Hepatocyte (in vitro differentiated cells): ENCODE results near the gene RP2. TPM values are rescaled to one million over a fixed set of nuclear protein-coding genes. Genes with fewer than 3 reads are reported as not detected.

ENCODE experiments used
- DNase-seq: peaks from one replicate; pipeline ENCODE4 v3.0.0-alpha.2; 2016; ENCODE audit warnings: low spot score
- H2AFZ ChIP-seq: fragments of 200-600 bp; sonication (generic); 2 replicates; pipeline ENCODE4 v1.6.0; 2016; ENCODE audit warnings: antibody characterized with exemption, mild to moderate bottlenecking
- H3K27ac ChIP-seq: fragments of 200-600 bp; sonication (generic); 2 replicates; pipeline ENCODE4 v1.5.1; 2016; ENCODE audit warnings: mild to moderate bottlenecking
- H3K27me3 ChIP-seq: fragments of 200-600 bp; sonication (generic); 2 replicates; pipeline ENCODE4 v1.6.1; 2016
- H3K36me3 ChIP-seq: fragments of 200-600 bp; sonication (generic); replicated peaks from 2 replicates; pipeline ENCODE4 v1.5.1; 2016; ENCODE audit warnings: low read depth; ENCODE audit not compliant: insufficient read depth
- H3K4me1 ChIP-seq: fragments of 200-600 bp; sonication (generic); 2 replicates; pipeline ENCODE4 v1.5.1; 2016; ENCODE audit warnings: mild to moderate bottlenecking, moderate library complexity; ENCODE audit not compliant: insufficient read depth
- H3K4me2 ChIP-seq: fragments of 200-600 bp; sonication (generic); 2 replicates; pipeline ENCODE4 v1.6.0; 2016
- H3K4me3 ChIP-seq: fragments of 200-600 bp; sonication (generic); 2 replicates; pipeline ENCODE4 v1.5.1; 2016; ENCODE audit warnings: mild to moderate bottlenecking
- H3K79me2 ChIP-seq: fragments of 200-600 bp; sonication (generic); 2 replicates; pipeline ENCODE4 v1.6.0; 2017; ENCODE audit warnings: mild to moderate bottlenecking
- H3K9me2 ChIP-seq: fragments of 200-600 bp; sonication (generic); replicated peaks from 2 replicates; pipeline ENCODE4 v1.6.0; 2017; ENCODE audit warnings: mild to moderate bottlenecking; ENCODE audit not compliant: insufficient read depth
- H3K9me3 ChIP-seq: fragments of 200-600 bp; sonication (generic); 2 replicates; pipeline ENCODE4 v1.5.1; 2016; ENCODE audit warnings: low read depth, mild to moderate bottlenecking
- H4K20me1 ChIP-seq: fragments of 200-600 bp; sonication (generic); 2 replicates; pipeline ENCODE4 v1.6.0; 2016; ENCODE audit warnings: mild to moderate bottlenecking; ENCODE audit not compliant: insufficient read depth, poor library complexity, severe bottlenecking
- EZH2 ChIP-seq: fragments of 200-600 bp; sonication (generic); IDR thresholded peaks from 2 replicates; pipeline ENCODE4 v1.6.1; 2016; ENCODE audit warnings: antibody characterized with exemption, mild to moderate bottlenecking, borderline replicate concordance
- EZH2phosphoT487 ChIP-seq: fragments of 200-600 bp; sonication (generic); IDR thresholded peaks from one replicate; pipeline ENCODE4 v1.6.1; 2018; ENCODE audit warnings: antibody characterized with exemption, mild to moderate bottlenecking, low read depth, moderate library complexity; ENCODE audit not compliant: unreplicated experiment, severe bottlenecking
- WGBS: methylation state at CpG from one replicate; pipeline ENCODE4 v1.1.6; 2016; ENCODE audit warnings: low lambda C conversion rate; ENCODE audit errors: missing lambda C conversion rate; 5-methylcytosine and 5-hydroxymethylcytosine counted together
- polyA plus RNA-seq: library from polyadenylated mRNA; unstranded; fragments of >200 nt; fragmentation: Nextera tagmentation; extraction: Ambion mirVana; gene quantifications from 2 replicates; pipeline ENCODE4 v1.2.1, GENCODE V29; 2016
- total RNA-seq: library from RNA; depleted of rRNA; stranded (reverse); fragments of >200 nt; gene quantifications from 2 replicates; pipeline ENCODE4 v1.2.3, GENCODE V29; 2014
- TF ChIP-seq, protein P1 (sequence below): fragments of 200-600 bp; sonication (generic); IDR thresholded peaks from 2 replicates; pipeline ENCODE4 v1.5.1; 2016; ENCODE audit warnings: antibody characterized with exemption, mild to moderate bottlenecking; ENCODE audit not compliant: poor library complexity

RP2 gene
- total and polyA plus RNA-seq, 2 experiments from 2014 or later, result 9.3 to 24.4 TPM

DNA sequence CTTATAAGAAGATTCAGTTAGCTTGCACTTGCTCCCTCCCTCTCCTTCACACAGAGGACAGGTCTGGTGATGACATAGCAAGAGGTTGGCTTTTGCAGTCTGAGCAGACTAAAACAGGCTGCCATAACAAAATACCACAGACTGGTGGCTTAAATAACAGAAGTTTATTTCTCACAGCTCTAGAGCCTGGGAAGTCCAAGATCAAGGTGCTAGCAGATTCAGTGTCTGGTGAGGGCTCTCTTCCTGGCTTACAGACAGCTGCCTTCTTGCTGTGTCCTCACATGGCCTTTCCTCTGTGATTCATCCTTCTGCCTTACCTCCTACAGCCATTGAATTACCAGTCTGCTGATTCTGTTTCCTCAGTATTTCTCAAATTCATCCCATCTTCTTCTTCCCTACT is 13.1 kb downstream of the RP2 start:
- Histone ChIP-seq H3K27ac (no peak overlapping the region), H2AFZ (no peak overlapping the region), H3K79me2 (peaks cover 41% of the 10 kb centered on the region), H3K27me3 (no peaks in the 10 kb centered on the region), H3K36me3 (no peaks in the 10 kb centered on the region), H4K20me1 (no peaks in the 10 kb centered on the region), H3K9me3 (no peaks in the 10 kb centered on the region), H3K9me2 (no peaks in the 10 kb centered on the region), H3K4me2 (no peak overlapping the region), H3K4me3 (no peak overlapping the region), H3K4me1 (no peaks in the 10 kb centered on the region)
- no peak for DNase-seq
- TF ChIP-seq EZH2phosphoT487, result no peak
- TF ChIP-seq, protein P1, sequence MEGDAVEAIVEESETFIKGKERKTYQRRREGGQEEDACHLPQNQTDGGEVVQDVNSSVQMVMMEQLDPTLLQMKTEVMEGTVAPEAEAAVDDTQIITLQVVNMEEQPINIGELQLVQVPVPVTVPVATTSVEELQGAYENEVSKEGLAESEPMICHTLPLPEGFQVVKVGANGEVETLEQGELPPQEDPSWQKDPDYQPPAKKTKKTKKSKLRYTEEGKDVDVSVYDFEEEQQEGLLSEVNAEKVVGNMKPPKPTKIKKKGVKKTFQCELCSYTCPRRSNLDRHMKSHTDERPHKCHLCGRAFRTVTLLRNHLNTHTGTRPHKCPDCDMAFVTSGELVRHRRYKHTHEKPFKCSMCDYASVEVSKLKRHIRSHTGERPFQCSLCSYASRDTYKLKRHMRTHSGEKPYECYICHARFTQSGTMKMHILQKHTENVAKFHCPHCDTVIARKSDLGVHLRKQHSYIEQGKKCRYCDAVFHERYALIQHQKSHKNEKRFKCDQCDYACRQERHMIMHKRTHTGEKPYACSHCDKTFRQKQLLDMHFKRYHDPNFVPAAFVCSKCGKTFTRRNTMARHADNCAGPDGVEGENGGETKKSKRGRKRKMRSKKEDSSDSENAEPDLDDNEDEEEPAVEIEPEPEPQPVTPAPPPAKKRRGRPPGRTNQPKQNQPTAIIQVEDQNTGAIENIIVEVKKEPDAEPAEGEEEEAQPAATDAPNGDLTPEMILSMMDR, result no peak
- TF ChIP-seq EZH2, result no peak

DNA sequence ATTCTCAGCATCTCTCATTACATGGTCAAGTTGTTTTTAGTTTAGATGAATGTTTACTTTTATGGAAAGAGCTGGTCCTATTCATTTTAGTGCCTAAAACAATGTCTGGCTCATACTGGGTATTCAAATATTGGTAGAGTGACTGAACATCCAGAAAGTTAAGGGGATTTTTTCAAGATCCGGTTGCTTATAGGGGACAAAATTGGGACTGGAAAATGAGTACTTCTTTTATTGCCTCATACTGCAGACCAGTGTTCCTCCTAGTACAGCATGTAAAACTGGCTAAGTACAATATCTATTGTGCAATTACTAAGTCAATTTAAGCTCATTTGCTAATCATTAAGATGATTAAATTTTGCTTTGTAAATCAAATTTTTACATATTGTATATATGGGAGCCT is 13.9 kb downstream of the RP2 start:
- no peak overlapping the region for H3K27ac ChIP-seq
- TF ChIP-seq, protein P1, result no peak
- no peak for TF ChIP-seq EZH2phosphoT487
- H3K36me3 ChIP-seq, result no peaks in the 10 kb centered on the region
- no peaks in the 10 kb centered on the region for H3K4me1 ChIP-seq
- DNase-seq, result no peak
- H3K4me2 ChIP-seq, result no peak overlapping the region
- no peak overlapping the region for H2AFZ ChIP-seq
- H3K9me2 ChIP-seq, result no peaks in the 10 kb centered on the region
- no peaks in the 10 kb centered on the region for H3K27me3 ChIP-seq
- no peaks in the 10 kb centered on the region for H3K9me3 ChIP-seq
- no peak overlapping the region for H3K4me3 ChIP-seq
- no peaks in the 10 kb centered on the region for H4K20me1 ChIP-seq
- peaks cover 33% of the 10 kb centered on the region for H3K79me2 ChIP-seq
- WGBS, result 100% methylated on average over 1 of the region's 1 CpG

DNA sequence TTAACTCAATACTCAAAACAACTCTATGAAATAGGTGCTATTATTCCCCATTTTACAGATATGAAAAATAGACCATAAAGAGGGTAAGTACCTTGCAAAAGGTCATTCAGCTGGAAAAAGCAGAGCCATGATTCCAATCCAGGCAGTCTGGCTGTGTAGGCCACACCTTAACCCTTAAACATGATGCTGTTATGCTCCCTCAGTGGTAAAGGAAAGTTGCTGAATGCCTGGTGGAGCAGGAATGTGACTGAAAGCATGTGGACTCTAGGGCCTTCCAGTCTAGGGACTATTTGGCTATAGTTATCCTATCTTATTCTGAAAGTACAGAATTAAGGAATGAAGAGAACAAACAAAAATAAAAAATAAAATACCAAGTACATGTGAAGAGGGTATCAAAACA is 19.6 kb downstream of the RP2 start:
- H3K9me3 ChIP-seq, result no peaks in the 10 kb centered on the region
- TF ChIP-seq, protein P1, result no peak
- TF ChIP-seq EZH2, result no peak
- no peak for TF ChIP-seq EZH2phosphoT487
- no peaks in the 10 kb centered on the region for H3K27me3 ChIP-seq
- no peaks in the 10 kb centered on the region for H4K20me1 ChIP-seq
- no peaks in the 10 kb centered on the region for H3K9me2 ChIP-seq
- H3K79me2 ChIP-seq, result no peaks in the 10 kb centered on the region
- no peak overlapping the region for H2AFZ ChIP-seq
- DNase-seq, result no peak
- H3K4me3 ChIP-seq, result no peak overlapping the region
- no peak overlapping the region for H3K27ac ChIP-seq
- no peaks in the 10 kb centered on the region for H3K4me1 ChIP-seq
- no peak overlapping the region for H3K4me2 ChIP-seq
- H3K36me3 ChIP-seq, result no peaks in the 10 kb centered on the region

DNA sequence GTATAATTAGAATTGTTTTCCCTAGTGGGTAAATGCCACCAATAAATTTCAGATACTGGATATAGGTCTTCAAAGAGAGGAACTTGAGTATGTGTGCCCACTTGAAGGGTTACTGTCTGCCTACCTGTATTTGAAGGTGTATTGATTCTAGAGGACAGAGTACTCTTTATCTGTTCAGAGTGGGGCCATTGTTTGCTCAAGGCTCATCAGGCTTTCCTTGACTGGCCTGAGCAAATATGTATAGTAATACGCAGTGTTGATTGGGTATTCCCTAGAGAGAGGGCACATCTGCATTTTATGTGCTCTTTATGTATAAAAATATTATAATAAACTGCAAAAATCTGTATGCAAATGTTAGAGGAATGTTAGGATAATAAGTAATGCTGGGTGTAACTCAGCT is 23.7 kb downstream of the RP2 start:
- 32% methylated on average over 1 of the region's 1 CpG for WGBS
- no peak overlapping the region for H3K27ac ChIP-seq

More for the DNA sequence above, 23.7 kb downstream of the RP2 start:
- Histone ChIP-seq H3K79me2 (no peaks in the 10 kb centered on the region), H3K9me2 (no peaks in the 10 kb centered on the region), H3K9me3 (no peaks in the 10 kb centered on the region), H3K4me1 (no peaks in the 10 kb centered on the region), H4K20me1 (no peaks in the 10 kb centered on the region), H2AFZ (no peak overlapping the region), H3K4me2 (no peak overlapping the region), H3K36me3 (no peaks in the 10 kb centered on the region), H3K4me3 (no peak overlapping the region), H3K27me3 (no peaks in the 10 kb centered on the region)
- no peak for DNase-seq
- TF ChIP-seq, protein P1, result no peak
- TF ChIP-seq EZH2 (no peak), EZH2phosphoT487 (no peak)
